HepG2 (cell line): ENCODE results near the gene MYCT1.

Experiments
- FOXJ3 ChIP-seq: sonication (generic); formaldehyde crosslinking; IDR thresholded peaks from 2 replicates; pipeline ENCODE4 v1.4.0; 2020; ENCODE audit warnings: missing genetic modification reagents, mild to moderate bottlenecking, borderline replicate concordance
- JUNB ChIP-seq: sonication (generic); formaldehyde crosslinking; IDR thresholded peaks from 2 replicates; pipeline ENCODE4 v1.8.0; 2022; ENCODE audit warnings: missing genetic modification reagents, mild to moderate bottlenecking, borderline replicate concordance
- NR3C1 ChIP-seq: sonication (generic); formaldehyde crosslinking; IDR thresholded peaks from 2 replicates; pipeline ENCODE4 v1.4.0; 2020; ENCODE audit warnings: missing genetic modification reagents
- POLR2A ChIP-seq, 2 experiments: IDR thresholded peaks; 2 replicates each; pipeline ENCODE4 v1.6.1; 2011; ENCODE audit warnings: low read depth in 2 of 2, low read length in 2 of 2, mild to moderate bottlenecking in 1 of 2, moderate library complexity in 1 of 2; ENCODE audit not compliant: insufficient read depth in 1 of 2
- RXRA ChIP-seq: sonication (generic); formaldehyde crosslinking; IDR thresholded peaks from 2 replicates; pipeline ENCODE4 v1.5.1; 2020; ENCODE audit warnings: missing genetic modification reagents
- ZBTB7A ChIP-seq: sonication (generic); formaldehyde crosslinking; IDR thresholded peaks from 2 replicates; pipeline ENCODE4 v1.8.0; 2022; ENCODE audit warnings: mild to moderate bottlenecking, missing genetic modification reagents
- ZC3H4 ChIP-seq: sonication (generic); formaldehyde crosslinking; IDR thresholded peaks from 2 replicates; pipeline ENCODE4 v1.4.0; 2020; ENCODE audit warnings: missing genetic modification reagents, borderline replicate concordance
- ZNF496 ChIP-seq: sonication (generic); formaldehyde crosslinking; IDR thresholded peaks from 2 replicates; pipeline ENCODE4 v1.8.1; 2023; ENCODE audit warnings: mild to moderate bottlenecking, moderate library complexity, missing genetic modification reagents; ENCODE audit not compliant: insufficient replicate concordance
- TF ChIP-seq, protein P1 (sequence below): sonication (generic); formaldehyde crosslinking; IDR thresholded peaks from 2 replicates; pipeline ENCODE4 v1.5.0; 2020; ENCODE audit warnings: mild to moderate bottlenecking, missing genetic modification reagents, moderate library complexity
- TF ChIP-seq, protein P2 (sequence below): IDR thresholded peaks from 2 replicates; pipeline ENCODE4 v1.6.1; 2012; ENCODE audit warnings: low read length, improper control_type of control experiment
- TF ChIP-seq, protein P3 (sequence below): IDR thresholded peaks from 2 replicates; pipeline ENCODE4 v1.6.1; 2012; ENCODE audit warnings: inconsistent platforms
- TF ChIP-seq, protein P4 (sequence below): sonication (generic); formaldehyde crosslinking; IDR thresholded peaks from 2 replicates; pipeline ENCODE4 v1.5.1; 2020; ENCODE audit warnings: mild to moderate bottlenecking, missing genetic modification reagents, moderate library complexity

DNA sequence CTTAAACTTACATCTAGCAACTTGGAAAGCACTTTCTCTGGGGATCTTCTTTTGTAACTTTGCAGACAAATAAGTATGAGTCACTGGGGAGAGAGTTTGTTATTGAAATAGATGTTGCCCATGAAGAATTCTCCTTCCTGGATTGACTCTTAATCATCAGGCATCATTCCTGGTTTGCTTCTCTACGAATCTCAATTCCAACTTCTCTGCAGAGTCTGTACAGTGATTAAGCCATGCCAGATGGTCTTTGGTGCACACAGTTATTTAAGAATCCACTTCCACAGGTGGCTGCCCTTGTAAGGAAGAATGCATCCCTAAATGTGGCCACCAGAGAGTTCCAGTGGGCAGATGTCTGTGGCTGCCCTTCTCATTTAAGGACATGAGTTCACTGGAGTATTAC is 25.7 kb downstream of the MYCT1 start:
- TF ChIP-seq JUNB (no peak), ZNF496 (no peak), RXRA (no peak), POLR2A (IDR thresholded peaks at IDR 0.05; ENCODE audit: insufficient read depth in 1 of 2, low read depth in 2 of 2, low read length in 2 of 2) (no peak), NR3C1 (no peak), FOXJ3 (CRISPR knock-in tag) (no peak), ZBTB7A (CRISPR knock-in tag) (no peak), ZC3H4 (CRISPR knock-in tag) (no peak)
- TF ChIP-seq, protein P1, sequence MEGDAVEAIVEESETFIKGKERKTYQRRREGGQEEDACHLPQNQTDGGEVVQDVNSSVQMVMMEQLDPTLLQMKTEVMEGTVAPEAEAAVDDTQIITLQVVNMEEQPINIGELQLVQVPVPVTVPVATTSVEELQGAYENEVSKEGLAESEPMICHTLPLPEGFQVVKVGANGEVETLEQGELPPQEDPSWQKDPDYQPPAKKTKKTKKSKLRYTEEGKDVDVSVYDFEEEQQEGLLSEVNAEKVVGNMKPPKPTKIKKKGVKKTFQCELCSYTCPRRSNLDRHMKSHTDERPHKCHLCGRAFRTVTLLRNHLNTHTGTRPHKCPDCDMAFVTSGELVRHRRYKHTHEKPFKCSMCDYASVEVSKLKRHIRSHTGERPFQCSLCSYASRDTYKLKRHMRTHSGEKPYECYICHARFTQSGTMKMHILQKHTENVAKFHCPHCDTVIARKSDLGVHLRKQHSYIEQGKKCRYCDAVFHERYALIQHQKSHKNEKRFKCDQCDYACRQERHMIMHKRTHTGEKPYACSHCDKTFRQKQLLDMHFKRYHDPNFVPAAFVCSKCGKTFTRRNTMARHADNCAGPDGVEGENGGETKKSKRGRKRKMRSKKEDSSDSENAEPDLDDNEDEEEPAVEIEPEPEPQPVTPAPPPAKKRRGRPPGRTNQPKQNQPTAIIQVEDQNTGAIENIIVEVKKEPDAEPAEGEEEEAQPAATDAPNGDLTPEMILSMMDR (CRISPR knock-in tag), result no peak
- TF ChIP-seq, protein P2, sequence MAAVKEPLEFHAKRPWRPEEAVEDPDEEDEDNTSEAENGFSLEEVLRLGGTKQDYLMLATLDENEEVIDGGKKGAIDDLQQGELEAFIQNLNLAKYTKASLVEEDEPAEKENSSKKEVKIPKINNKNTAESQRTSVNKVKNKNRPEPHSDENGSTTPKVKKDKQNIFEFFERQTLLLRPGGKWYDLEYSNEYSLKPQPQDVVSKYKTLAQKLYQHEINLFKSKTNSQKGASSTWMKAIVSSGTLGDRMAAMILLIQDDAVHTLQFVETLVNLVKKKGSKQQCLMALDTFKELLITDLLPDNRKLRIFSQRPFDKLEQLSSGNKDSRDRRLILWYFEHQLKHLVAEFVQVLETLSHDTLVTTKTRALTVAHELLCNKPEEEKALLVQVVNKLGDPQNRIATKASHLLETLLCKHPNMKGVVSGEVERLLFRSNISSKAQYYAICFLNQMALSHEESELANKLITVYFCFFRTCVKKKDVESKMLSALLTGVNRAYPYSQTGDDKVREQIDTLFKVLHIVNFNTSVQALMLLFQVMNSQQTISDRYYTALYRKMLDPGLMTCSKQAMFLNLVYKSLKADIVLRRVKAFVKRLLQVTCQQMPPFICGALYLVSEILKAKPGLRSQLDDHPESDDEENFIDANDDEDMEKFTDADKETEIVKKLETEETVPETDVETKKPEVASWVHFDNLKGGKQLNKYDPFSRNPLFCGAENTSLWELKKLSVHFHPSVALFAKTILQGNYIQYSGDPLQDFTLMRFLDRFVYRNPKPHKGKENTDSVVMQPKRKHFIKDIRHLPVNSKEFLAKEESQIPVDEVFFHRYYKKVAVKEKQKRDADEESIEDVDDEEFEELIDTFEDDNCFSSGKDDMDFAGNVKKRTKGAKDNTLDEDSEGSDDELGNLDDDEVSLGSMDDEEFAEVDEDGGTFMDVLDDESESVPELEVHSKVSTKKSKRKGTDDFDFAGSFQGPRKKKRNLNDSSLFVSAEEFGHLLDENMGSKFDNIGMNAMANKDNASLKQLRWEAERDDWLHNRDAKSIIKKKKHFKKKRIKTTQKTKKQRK, result no peak
- TF ChIP-seq, protein P3, sequence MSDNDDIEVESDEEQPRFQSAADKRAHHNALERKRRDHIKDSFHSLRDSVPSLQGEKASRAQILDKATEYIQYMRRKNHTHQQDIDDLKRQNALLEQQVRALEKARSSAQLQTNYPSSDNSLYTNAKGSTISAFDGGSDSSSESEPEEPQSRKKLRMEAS, result no peak
- TF ChIP-seq, protein P4, sequence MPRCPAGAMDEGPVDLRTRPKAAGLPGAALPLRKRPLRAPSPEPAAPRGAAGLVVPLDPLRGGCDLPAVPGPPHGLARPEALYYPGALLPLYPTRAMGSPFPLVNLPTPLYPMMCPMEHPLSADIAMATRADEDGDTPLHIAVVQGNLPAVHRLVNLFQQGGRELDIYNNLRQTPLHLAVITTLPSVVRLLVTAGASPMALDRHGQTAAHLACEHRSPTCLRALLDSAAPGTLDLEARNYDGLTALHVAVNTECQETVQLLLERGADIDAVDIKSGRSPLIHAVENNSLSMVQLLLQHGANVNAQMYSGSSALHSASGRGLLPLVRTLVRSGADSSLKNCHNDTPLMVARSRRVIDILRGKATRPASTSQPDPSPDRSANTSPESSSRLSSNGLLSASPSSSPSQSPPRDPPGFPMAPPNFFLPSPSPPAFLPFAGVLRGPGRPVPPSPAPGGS (CRISPR knock-in tag), result no peak
